H9 (cell line): ENCODE measurements around the gene SETD1A. TPM values are rescaled to one million over a fixed set of nuclear protein-coding genes. Genes with fewer than 3 reads are reported as not detected.

ENCODE experiments used
- DNase-seq: peaks from one replicate; pipeline ENCODE4 v3.0.0-alpha.2; 2017
- H2AFZ ChIP-seq: one replicate; pipeline ENCODE4 v1.6.1; 2013; ENCODE audit warnings: mild to moderate bottlenecking, low read length, control low read depth, moderate library complexity
- H2AK5ac ChIP-seq: 2 replicates; pipeline ENCODE4 v1.6.1; 2013; ENCODE audit warnings: low read length, control low read depth, mixed read lengths; ENCODE audit not compliant: insufficient read length
- H2BK120ac ChIP-seq: one replicate; pipeline ENCODE4 v1.6.1; 2013; ENCODE audit warnings: low read depth, mild to moderate bottlenecking, low read length, control low read depth, inconsistent platforms; ENCODE audit not compliant: poor library complexity, severe bottlenecking
- H2BK12ac ChIP-seq: 2 replicates; pipeline ENCODE4 v1.6.1; 2013; ENCODE audit warnings: low read length, control low read depth, mixed read lengths, low read depth; ENCODE audit not compliant: insufficient read length
- H2BK15ac ChIP-seq: 2 replicates; pipeline ENCODE4 v1.6.1; 2013; ENCODE audit warnings: low read depth, low read length, control low read depth
- H2BK20ac ChIP-seq: one replicate; pipeline ENCODE4 v1.6.1; 2013; ENCODE audit warnings: low read depth, mild to moderate bottlenecking, low read length, control low read depth, inconsistent platforms; ENCODE audit not compliant: poor library complexity, severe bottlenecking
- H2BK5ac ChIP-seq: 2 replicates; pipeline ENCODE4 v1.6.1; 2013; ENCODE audit warnings: low read length, control low read depth, mixed read lengths; ENCODE audit not compliant: insufficient read length
- H3K14ac ChIP-seq: 2 replicates; pipeline ENCODE4 v1.6.1; 2013; ENCODE audit warnings: low read length, control low read depth; ENCODE audit not compliant: insufficient read depth
- H3K18ac ChIP-seq: 2 replicates; pipeline ENCODE4 v1.6.1; 2013; ENCODE audit warnings: low read depth, mild to moderate bottlenecking, mixed read lengths, low read length, control low read depth; ENCODE audit not compliant: insufficient read length
- H3K23ac ChIP-seq: 2 replicates; pipeline ENCODE4 v1.6.1; 2013; ENCODE audit warnings: low read length, control low read depth, mixed read lengths, low read depth; ENCODE audit not compliant: insufficient read length
- H3K23me2 ChIP-seq: 2 replicates; pipeline ENCODE4 v1.6.1; 2013; ENCODE audit warnings: low read depth, mild to moderate bottlenecking, mixed read lengths, low read length, control low read depth; ENCODE audit not compliant: insufficient read length, poor library complexity, severe bottlenecking
- H3K27ac ChIP-seq: 2 replicates; pipeline ENCODE4 v1.5.1; 2013; ENCODE audit warnings: low read length, control low read depth, mixed read lengths, low read depth; ENCODE audit not compliant: insufficient read length
- H3K27me3 ChIP-seq: 2 replicates; pipeline ENCODE4 v1.6.1; 2013; ENCODE audit warnings: low read length, control low read depth, inconsistent platforms; ENCODE audit not compliant: insufficient read depth
- H3K4ac ChIP-seq: 2 replicates; pipeline ENCODE4 v1.6.1; 2013; ENCODE audit warnings: low read depth, mild to moderate bottlenecking, control low read depth, inconsistent platforms, low read length, moderate library complexity
- H3K4me1 ChIP-seq: 2 replicates; pipeline ENCODE4 v1.6.1; 2013; ENCODE audit warnings: low read length, control low read depth, inconsistent platforms; ENCODE audit not compliant: insufficient read depth
- H3K4me2 ChIP-seq: 2 replicates; pipeline ENCODE4 v1.6.1; 2013; ENCODE audit warnings: low read length, control low read depth, mixed read lengths; ENCODE audit not compliant: insufficient read length, insufficient read depth
- H3K56ac ChIP-seq: 2 replicates; pipeline ENCODE4 v1.6.1; 2013; ENCODE audit warnings: low read depth, mild to moderate bottlenecking, mixed read lengths, low read length, control low read depth; ENCODE audit not compliant: insufficient read length
- H3K79me1 ChIP-seq: 2 replicates; pipeline ENCODE4 v1.6.1; 2013; ENCODE audit warnings: low read depth, mild to moderate bottlenecking, moderate library complexity, low read length, control low read depth, inconsistent platforms; ENCODE audit not compliant: insufficient read depth, poor library complexity, severe bottlenecking
- H3K79me2 ChIP-seq: 2 replicates; pipeline ENCODE4 v1.6.1; 2013; ENCODE audit warnings: low read length, control low read depth, inconsistent platforms; ENCODE audit not compliant: insufficient read depth
- H3K9ac ChIP-seq: 2 replicates; pipeline ENCODE4 v1.6.1; 2013; ENCODE audit warnings: low read length, control low read depth, mixed read lengths; ENCODE audit not compliant: insufficient read length; ENCODE audit errors: extremely low read depth
- H3K9me3 ChIP-seq: one replicate; pipeline ENCODE4 v1.6.1; 2013; ENCODE audit warnings: low read depth, low read length, inconsistent platforms; ENCODE audit not compliant: control insufficient read depth
- H3T11ph ChIP-seq: one replicate; pipeline ENCODE4 v1.6.1; 2013; ENCODE audit warnings: mild to moderate bottlenecking, low read length, control low read depth, inconsistent platforms
- H4K20me1 ChIP-seq: one replicate; pipeline ENCODE4 v1.6.1; 2013; ENCODE audit not compliant: control insufficient read depth, insufficient read length, insufficient read depth
- H4K5ac ChIP-seq: 2 replicates; pipeline ENCODE4 v1.6.1; 2013; ENCODE audit warnings: low read depth, mild to moderate bottlenecking, mixed read lengths, low read length, control low read depth; ENCODE audit not compliant: insufficient read length
- H4K8ac ChIP-seq: replicated peaks from 2 replicates; pipeline ENCODE4 v1.6.1; 2013; ENCODE audit warnings: low read length, control low read depth, mixed read lengths, low read depth; ENCODE audit not compliant: insufficient read length
- H4K91ac ChIP-seq: 2 replicates; pipeline ENCODE4 v1.6.1; 2013; ENCODE audit warnings: low read depth, mild to moderate bottlenecking, moderate library complexity, mixed read lengths, low read length, control low read depth; ENCODE audit not compliant: insufficient read length
- H3K27ac Mint-ChIP-seq, 3 experiments: 2 replicates in 2 of 3; 3 replicates in 1 of 3; pipeline ENCODE4 v1.8.0; 2020 to 2021; ENCODE audit warnings: mixed read lengths in 3 of 3, mild to moderate bottlenecking in 1 of 3, moderate library complexity in 1 of 3
- H3K27me3 Mint-ChIP-seq: 2 replicates; pipeline ENCODE4 v1.8.0; 2021; ENCODE audit warnings: low read depth, mild to moderate bottlenecking, moderate library complexity, mixed read lengths
- H3K36me3 Mint-ChIP-seq, 3 experiments: 2 replicates in 2 of 3; 3 replicates in 1 of 3; pipeline ENCODE4 v1.8.0; 2020 to 2021; ENCODE audit warnings: low read depth in 3 of 3, mixed read lengths in 3 of 3; ENCODE audit not compliant: insufficient read depth in 1 of 3
- H3K4me1 Mint-ChIP-seq, 2 experiments: 2 replicates each; pipeline ENCODE4 v1.8.0; 2020; ENCODE audit warnings: mixed read lengths in 2 of 2
- H3K4me3 Mint-ChIP-seq, 2 experiments: 2 replicates in 1 of 2; 3 replicates in 1 of 2; pipeline ENCODE4 v1.8.0; 2020 to 2021; ENCODE audit warnings: mild to moderate bottlenecking in 2 of 2, mixed read lengths in 2 of 2, moderate library complexity in 1 of 2
- H3K9me3 Mint-ChIP-seq, 2 experiments: 2 replicates in 1 of 2; 3 replicates in 1 of 2; pipeline ENCODE4 v1.8.0; 2020; ENCODE audit warnings: mild to moderate bottlenecking in 2 of 2, mixed read lengths in 2 of 2, moderate library complexity in 1 of 2
- whole genome bisulfite sequencing: extraction: QIAGEN DNeasy Blood & Tissue Kit; methylation state at CpG from one replicate; pipeline ENCODE4 v1.1.7; 2013; ENCODE audit warnings: missing lambda C conversion rate, low lambda C conversion rate, mixed read lengths; ENCODE audit not compliant: insufficient read length; ENCODE audit errors: extremely low coverage; 5-methylcytosine and 5-hydroxymethylcytosine counted together
- total RNA-seq: library from RNA; stranded (reverse); gene quantifications from 2 replicates; pipeline ENCODE4 v1.2.1, GENCODE V29; 2021
- TF ChIP-seq, protein P1 (sequence below): fragments of 200-600 bp; sonication (generic); conservative IDR thresholded peaks from 3 replicates; pipeline ENCODE4 v1.8.0; 2021; ENCODE audit warnings: antibody characterized with exemption, mild to moderate bottlenecking

The SETD1A gene
- total RNA-seq, 1 experiment from 2014 or later = 36.9 TPM

DNA sequence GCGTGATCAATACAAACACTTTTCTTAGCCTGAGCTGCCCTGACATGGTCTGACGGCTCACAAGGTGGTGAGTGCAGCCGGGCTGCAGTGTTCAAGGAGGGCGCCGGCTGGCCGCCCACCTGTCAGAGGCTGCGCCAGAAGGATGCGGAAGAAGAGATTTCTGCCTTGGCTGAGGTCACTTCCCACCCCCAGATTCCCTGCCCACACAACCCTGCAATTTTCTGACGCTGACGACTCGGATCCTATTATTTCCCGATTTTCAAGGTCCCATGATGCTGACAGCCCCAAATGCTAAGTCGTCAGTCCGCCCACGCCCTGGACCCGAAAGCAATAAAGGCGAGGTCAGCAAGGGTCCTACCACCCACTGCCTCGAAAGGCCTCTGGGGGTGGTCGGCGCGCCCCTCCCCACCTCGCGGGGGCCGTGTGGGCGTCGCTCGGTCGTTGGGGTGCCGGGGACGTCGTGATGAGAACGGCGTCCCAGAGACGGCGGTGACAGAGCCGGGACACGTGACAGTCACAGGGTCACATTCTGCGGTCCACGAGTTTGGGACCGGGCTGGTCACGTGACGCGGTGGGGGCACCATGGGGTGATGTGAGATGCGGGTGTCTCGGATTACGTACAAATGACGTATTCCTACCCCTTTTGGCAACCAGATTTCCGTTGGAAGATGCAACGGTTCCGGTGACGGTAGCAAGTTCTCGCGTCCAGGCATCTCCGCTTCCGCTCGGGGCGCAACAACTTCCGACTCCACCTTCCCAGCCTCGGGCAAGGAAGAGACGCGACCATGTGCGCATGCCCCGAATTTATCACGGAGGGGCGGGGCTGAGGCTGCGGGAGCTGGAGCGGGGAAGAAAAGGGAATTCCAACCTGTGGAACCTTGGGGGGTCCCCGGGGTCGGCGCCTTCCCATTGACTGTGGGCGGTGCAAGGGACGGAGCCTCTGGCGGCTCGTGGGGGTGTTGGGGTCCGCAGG, 75.5 kb downstream of the SETD1A start, which contains the start of gene STX4:
Gene STX4, plus strand, starts transcription at position 823 of the 973 bp plus-strand sequence. CDS start 248 bp downstream, outside the sequence.
- no peak within 1 kb of the TSS for H3K14ac ChIP-seq
- no peaks in the 10 kb centered on the region for H3K4me1 ChIP-seq
- H3K18ac ChIP-seq = no peak within 1 kb of the TSS
- no peak within 1 kb of the TSS for H3K4ac ChIP-seq
- no peak within 1 kb of the TSS for H2BK20ac ChIP-seq
- H3T11ph ChIP-seq = no peak within 1 kb of the TSS
- H2AFZ ChIP-seq = no peak within 1 kb of the TSS
- no peak within 1 kb of the TSS for H3K9ac ChIP-seq
- WGBS = no CpG with 5 or more reads among the region's 75 CpGs
- H2BK120ac ChIP-seq = no peak within 1 kb of the TSS
- peak within 1 kb of the TSS; percentile 62 for H3K4me2 ChIP-seq
- peak within 1 kb of the TSS; percentile 70 to 91 (median 91); a peak in 5 of 7 replicates for H3K27ac Mint-ChIP-seq
- no peaks in the 10 kb centered on the region; the same call in 1 of the 2 replicates for H3K27me3 Mint-ChIP-seq
- H2BK12ac ChIP-seq = no peak within 1 kb of the TSS
- no peaks in the 10 kb centered on the region for H3K9me3 ChIP-seq
- no peak within 1 kb of the TSS for H4K91ac ChIP-seq
- H3K27me3 ChIP-seq = no peaks in the 10 kb centered on the region
- H2BK15ac ChIP-seq = no peak within 1 kb of the TSS
- no peak within 1 kb of the TSS for H3K27ac ChIP-seq
- no peak within 1 kb of the TSS for H2BK5ac ChIP-seq
- H4K20me1 ChIP-seq = peaks cover 5% of the 10 kb centered on the region
- H3K23ac ChIP-seq = no peak within 1 kb of the TSS
- no peaks in the 10 kb centered on the region for H3K79me2 ChIP-seq
- peak; percentile 95 for DNase-seq
- peaks cover 17% of the 10 kb centered on the region for H3K23me2 ChIP-seq
- H4K5ac ChIP-seq = no peak within 1 kb of the TSS
- H3K36me3 Mint-ChIP-seq = no peaks in the 10 kb centered on the region; a peak in 1 of 7 replicates
- no peak within 1 kb of the TSS for H2AK5ac ChIP-seq
- H3K4me3 Mint-ChIP-seq = peak within 1 kb of the TSS; percentile 89 to 95
- H3K79me1 ChIP-seq = no peaks in the 10 kb centered on the region
- H3K4me1 Mint-ChIP-seq = peaks cover 7 to 17% of the 10 kb centered on the region in 2 experiments; a peak in 3 of 4 replicates
- no peaks in the 10 kb centered on the region for H3K9me3 Mint-ChIP-seq
- TF ChIP-seq, protein P1, sequence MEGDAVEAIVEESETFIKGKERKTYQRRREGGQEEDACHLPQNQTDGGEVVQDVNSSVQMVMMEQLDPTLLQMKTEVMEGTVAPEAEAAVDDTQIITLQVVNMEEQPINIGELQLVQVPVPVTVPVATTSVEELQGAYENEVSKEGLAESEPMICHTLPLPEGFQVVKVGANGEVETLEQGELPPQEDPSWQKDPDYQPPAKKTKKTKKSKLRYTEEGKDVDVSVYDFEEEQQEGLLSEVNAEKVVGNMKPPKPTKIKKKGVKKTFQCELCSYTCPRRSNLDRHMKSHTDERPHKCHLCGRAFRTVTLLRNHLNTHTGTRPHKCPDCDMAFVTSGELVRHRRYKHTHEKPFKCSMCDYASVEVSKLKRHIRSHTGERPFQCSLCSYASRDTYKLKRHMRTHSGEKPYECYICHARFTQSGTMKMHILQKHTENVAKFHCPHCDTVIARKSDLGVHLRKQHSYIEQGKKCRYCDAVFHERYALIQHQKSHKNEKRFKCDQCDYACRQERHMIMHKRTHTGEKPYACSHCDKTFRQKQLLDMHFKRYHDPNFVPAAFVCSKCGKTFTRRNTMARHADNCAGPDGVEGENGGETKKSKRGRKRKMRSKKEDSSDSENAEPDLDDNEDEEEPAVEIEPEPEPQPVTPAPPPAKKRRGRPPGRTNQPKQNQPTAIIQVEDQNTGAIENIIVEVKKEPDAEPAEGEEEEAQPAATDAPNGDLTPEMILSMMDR = no peak
- no peak within 1 kb of the TSS for H4K8ac ChIP-seq
- no peak within 1 kb of the TSS for H3K56ac ChIP-seq
